Measurements from ENCODE around the gene COX4I1.

GRCh38 chr16:85784813-85785212 lies 14.7 kb upstream of the COX4I1 start:
- TF ChIP-seq RAD21 (IDR thresholded peaks at IDR 0.05 in 1 of 2, conservative IDR thresholded peaks at IDR 0.05 in 1 of 2; ENCODE audit: low read depth in 2 of 2, low read length in 2 of 2) (no peak), GABPA (IDR thresholded peaks at IDR 0.05; ENCODE audit: borderline replicate concordance, insufficient read depth, low read length) (no peak), NRF1 (IDR thresholded peaks at IDR 0.05; ENCODE audit: low read depth, low read length) (no peak), JUND (IDR thresholded peaks at IDR 0.05; ENCODE audit: low read length) (no peak), EP300 (IDR thresholded peaks at IDR 0.05; ENCODE audit: borderline replicate concordance in 1 of 2, low read depth in 2 of 2, low read length in 2 of 2) (no peak), POLR2A (IDR thresholded peaks at IDR 0.05; ENCODE audit: control extremely low read depth in 1 of 2, low read depth in 2 of 2, low read length in 2 of 2) (no peak), CBX8 (IDR thresholded peaks at IDR 0.05; ENCODE audit: borderline replicate concordance, low read depth, low read length) (no peak), POLR2AphosphoS5 (IDR thresholded peaks at IDR 0.05; ENCODE audit: low read depth, low read length) (no peak), EZH2 (IDR thresholded peaks at IDR 0.05; ENCODE audit: low read depth, low read length, severe bottlenecking) (no peak), ASH2L (IDR thresholded peaks at IDR 0.05; ENCODE audit: low read length) (no peak)
- TF ChIP-seq, protein P1, sequence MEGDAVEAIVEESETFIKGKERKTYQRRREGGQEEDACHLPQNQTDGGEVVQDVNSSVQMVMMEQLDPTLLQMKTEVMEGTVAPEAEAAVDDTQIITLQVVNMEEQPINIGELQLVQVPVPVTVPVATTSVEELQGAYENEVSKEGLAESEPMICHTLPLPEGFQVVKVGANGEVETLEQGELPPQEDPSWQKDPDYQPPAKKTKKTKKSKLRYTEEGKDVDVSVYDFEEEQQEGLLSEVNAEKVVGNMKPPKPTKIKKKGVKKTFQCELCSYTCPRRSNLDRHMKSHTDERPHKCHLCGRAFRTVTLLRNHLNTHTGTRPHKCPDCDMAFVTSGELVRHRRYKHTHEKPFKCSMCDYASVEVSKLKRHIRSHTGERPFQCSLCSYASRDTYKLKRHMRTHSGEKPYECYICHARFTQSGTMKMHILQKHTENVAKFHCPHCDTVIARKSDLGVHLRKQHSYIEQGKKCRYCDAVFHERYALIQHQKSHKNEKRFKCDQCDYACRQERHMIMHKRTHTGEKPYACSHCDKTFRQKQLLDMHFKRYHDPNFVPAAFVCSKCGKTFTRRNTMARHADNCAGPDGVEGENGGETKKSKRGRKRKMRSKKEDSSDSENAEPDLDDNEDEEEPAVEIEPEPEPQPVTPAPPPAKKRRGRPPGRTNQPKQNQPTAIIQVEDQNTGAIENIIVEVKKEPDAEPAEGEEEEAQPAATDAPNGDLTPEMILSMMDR (IDR thresholded peaks at IDR 0.05; ENCODE audit: control extremely low read depth in 1 of 3, insufficient read depth in 1 of 3, low read depth in 1 of 3, low read length in 3 of 3) = no peak
